ENCODE results near the gene ACAP3.

Gene ACAP3

DNA sequence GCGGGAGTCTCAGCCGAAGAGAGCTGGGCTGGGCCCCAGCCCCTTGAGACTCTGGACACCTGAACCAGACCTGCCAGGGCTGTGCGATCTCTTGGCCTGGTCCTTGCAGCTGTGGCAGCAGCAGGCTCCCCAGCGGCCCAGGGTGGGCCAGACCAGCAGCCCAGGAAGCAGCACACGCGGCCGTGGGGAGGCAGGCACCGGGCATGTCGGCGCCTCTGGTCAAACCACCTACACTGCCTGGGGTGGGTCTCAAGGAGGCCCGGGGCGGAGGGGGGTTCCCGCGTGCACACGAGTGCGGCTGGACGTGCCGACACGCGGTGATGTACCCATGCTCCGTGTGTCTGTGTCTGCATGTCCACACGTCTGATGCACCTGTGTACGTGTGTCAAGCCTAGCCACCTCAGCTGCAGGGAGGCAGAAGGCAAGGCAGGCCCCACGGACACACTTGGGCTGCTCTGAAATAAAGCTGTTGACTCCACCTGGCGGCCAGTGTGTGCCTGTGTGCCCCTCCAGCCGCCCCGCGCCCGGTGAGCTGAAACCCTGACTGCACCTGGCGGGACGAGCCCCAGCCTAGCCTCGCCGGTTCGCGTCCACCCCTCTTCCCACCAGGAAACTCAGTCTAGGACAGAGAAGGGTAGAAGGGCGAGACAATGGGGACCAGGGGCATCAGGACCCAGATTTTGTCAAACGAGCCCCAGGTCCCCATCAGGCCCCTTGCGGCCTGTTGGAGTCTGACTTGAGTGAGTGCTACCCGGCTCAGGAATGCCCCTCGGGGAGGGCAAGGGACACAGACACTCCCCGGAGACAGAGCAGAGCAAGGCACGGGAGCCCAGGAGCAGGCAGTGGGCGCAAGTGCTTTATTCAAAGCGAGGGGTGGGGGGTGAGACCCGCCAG is 15.9 kb downstream of the ACAP3 start:
- TF ChIP-seq SNAI2 (CRISPR knock-in tag; IDR thresholded peaks at IDR 0.05) (no peak), TOX (CRISPR knock-in tag; IDR thresholded peaks at IDR 0.05; ENCODE audit: borderline replicate concordance) (no peak), OSR1 (CRISPR knock-in tag; IDR thresholded peaks at IDR 0.05) (no peak), ZNF70 (CRISPR knock-in tag; IDR thresholded peaks at IDR 0.05) (no peak), GLIS3 (CRISPR knock-in tag; IDR thresholded peaks at IDR 0.05) (no peak)
- TF ChIP-seq, protein P1, sequence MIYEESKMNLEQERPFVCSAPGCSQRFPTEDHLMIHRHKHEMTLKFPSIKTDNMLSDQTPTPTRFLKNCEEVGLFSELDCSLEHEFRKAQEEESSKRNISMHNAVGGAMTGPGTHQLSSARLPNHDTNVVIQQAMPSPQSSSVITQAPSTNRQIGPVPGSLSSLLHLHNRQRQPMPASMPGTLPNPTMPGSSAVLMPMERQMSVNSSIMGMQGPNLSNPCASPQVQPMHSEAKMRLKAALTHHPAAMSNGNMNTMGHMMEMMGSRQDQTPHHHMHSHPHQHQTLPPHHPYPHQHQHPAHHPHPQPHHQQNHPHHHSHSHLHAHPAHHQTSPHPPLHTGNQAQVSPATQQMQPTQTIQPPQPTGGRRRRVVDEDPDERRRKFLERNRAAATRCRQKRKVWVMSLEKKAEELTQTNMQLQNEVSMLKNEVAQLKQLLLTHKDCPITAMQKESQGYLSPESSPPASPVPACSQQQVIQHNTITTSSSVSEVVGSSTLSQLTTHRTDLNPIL (CRISPR knock-in tag; IDR thresholded peaks at IDR 0.05; ENCODE audit: low read depth): no peak
- TF ChIP-seq, protein P2, sequence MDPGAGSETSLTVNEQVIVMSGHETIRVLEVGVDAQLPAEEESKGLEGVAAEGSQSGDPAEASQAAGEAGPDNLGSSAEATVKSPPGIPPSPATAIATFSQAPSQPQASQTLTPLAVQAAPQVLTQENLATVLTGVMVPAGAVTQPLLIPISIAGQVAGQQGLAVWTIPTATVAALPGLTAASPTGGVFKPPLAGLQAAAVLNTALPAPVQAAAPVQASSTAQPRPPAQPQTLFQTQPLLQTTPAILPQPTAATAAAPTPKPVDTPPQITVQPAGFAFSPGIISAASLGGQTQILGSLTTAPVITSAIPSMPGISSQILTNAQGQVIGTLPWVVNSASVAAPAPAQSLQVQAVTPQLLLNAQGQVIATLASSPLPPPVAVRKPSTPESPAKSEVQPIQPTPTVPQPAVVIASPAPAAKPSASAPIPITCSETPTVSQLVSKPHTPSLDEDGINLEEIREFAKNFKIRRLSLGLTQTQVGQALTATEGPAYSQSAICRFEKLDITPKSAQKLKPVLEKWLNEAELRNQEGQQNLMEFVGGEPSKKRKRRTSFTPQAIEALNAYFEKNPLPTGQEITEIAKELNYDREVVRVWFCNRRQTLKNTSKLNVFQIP (CRISPR knock-in tag; IDR thresholded peaks at IDR 0.05; ENCODE audit: borderline replicate concordance, low read depth): no peak
- ATAC-seq: peak; percentile 87

DNA sequence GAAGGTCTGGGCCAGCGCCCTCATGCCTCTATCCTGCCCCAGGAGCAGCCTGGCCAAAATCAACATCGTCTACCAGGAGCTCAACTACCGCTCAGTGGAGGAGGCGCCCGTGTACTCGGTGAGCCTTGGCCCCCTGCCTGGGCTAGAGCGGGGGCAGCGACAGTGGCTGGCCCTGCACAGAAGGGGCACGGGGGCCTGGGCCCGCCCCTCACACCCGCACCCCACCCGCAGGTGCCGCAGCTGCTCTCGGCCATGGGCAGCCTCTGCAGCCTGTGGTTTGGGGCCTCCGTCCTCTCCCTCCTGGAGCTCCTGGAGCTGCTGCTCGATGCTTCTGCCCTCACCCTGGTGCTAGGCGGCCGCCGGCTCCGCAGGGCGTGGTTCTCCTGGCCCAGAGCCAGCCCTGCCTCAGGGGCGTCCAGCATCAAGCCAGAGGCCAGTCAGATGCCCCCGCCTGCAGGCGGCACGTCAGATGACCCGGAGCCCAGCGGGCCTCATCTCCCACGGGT is 16.7 kb downstream of the ACAP3 start:
- no peak for TF ChIP-seq ARNTL (CRISPR knock-in tag; IDR thresholded peaks at IDR 0.05; ENCODE audit: borderline replicate concordance, low read depth)
- TF ChIP-seq, protein P3, sequence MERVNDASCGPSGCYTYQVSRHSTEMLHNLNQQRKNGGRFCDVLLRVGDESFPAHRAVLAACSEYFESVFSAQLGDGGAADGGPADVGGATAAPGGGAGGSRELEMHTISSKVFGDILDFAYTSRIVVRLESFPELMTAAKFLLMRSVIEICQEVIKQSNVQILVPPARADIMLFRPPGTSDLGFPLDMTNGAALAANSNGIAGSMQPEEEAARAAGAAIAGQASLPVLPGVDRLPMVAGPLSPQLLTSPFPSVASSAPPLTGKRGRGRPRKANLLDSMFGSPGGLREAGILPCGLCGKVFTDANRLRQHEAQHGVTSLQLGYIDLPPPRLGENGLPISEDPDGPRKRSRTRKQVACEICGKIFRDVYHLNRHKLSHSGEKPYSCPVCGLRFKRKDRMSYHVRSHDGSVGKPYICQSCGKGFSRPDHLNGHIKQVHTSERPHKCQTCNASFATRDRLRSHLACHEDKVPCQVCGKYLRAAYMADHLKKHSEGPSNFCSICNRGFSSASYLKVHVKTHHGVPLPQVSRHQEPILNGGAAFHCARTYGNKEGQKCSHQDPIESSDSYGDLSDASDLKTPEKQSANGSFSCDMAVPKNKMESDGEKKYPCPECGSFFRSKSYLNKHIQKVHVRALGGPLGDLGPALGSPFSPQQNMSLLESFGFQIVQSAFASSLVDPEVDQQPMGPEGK (CRISPR knock-in tag; IDR thresholded peaks at IDR 0.05; ENCODE audit: borderline replicate concordance): no peak
- TF ChIP-seq OSR1 (CRISPR knock-in tag; IDR thresholded peaks at IDR 0.05): no peak
- no peak for TF ChIP-seq ZC3H10 (CRISPR knock-in tag; IDR thresholded peaks at IDR 0.05)
- no peak for TF ChIP-seq ESRRG (CRISPR knock-in tag; IDR thresholded peaks at IDR 0.05)
- no peak for TF ChIP-seq PPARA (CRISPR knock-in tag; IDR thresholded peaks at IDR 0.05; ENCODE audit: borderline replicate concordance)
- TF ChIP-seq, protein P4, sequence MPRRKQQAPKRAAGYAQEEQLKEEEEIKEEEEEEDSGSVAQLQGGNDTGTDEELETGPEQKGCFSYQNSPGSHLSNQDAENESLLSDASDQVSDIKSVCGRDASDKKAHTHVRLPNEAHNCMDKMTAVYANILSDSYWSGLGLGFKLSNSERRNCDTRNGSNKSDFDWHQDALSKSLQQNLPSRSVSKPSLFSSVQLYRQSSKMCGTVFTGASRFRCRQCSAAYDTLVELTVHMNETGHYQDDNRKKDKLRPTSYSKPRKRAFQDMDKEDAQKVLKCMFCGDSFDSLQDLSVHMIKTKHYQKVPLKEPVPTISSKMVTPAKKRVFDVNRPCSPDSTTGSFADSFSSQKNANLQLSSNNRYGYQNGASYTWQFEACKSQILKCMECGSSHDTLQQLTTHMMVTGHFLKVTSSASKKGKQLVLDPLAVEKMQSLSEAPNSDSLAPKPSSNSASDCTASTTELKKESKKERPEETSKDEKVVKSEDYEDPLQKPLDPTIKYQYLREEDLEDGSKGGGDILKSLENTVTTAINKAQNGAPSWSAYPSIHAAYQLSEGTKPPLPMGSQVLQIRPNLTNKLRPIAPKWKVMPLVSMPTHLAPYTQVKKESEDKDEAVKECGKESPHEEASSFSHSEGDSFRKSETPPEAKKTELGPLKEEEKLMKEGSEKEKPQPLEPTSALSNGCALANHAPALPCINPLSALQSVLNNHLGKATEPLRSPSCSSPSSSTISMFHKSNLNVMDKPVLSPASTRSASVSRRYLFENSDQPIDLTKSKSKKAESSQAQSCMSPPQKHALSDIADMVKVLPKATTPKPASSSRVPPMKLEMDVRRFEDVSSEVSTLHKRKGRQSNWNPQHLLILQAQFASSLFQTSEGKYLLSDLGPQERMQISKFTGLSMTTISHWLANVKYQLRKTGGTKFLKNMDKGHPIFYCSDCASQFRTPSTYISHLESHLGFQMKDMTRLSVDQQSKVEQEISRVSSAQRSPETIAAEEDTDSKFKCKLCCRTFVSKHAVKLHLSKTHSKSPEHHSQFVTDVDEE (CRISPR knock-in tag; IDR thresholded peaks at IDR 0.05): no peak
- TF ChIP-seq, protein P1 (CRISPR knock-in tag; IDR thresholded peaks at IDR 0.05; ENCODE audit: low read depth): no peak
- TF ChIP-seq, protein P2 (CRISPR knock-in tag; IDR thresholded peaks at IDR 0.05; ENCODE audit: borderline replicate concordance, low read depth): no peak
- no peak for TF ChIP-seq CSDC2 (CRISPR knock-in tag; IDR thresholded peaks at IDR 0.05)
- TF ChIP-seq ZFP3 (CRISPR knock-in tag; IDR thresholded peaks at IDR 0.05): no peak
- TF ChIP-seq ZNF565 (CRISPR knock-in tag; conservative IDR thresholded peaks at IDR 0.05; ENCODE audit: low read depth): no peak
- TF ChIP-seq TOX (CRISPR knock-in tag; IDR thresholded peaks at IDR 0.05; ENCODE audit: borderline replicate concordance): no peak
- peak; percentile 21 for ATAC-seq

DNA sequence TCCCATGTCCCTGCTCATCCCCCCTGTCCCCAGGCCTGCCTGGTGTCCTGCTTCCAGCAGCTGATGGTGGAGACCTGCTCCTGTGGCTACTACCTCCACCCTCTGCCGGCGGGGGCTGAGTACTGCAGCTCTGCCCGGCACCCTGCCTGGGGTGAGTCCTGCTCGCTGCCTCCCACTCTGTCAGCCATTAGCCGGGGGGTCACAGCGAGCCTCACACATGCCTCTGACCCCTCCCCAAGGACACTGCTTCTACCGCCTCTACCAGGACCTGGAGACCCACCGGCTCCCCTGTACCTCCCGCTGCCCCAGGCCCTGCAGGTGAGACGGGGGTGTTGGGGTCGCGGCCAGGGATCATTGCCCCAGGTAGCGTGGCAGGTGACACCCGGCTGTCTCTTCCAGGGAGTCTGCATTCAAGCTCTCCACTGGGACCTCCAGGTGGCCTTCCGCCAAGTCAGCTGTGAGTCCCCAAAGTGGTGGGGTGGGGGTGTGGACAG is 17.4 kb downstream of the ACAP3 start:
- peak; percentile 58 for ATAC-seq
- TF ChIP-seq ZNF8 (CRISPR knock-in tag; IDR thresholded peaks at IDR 0.05) (no peak), SNAI2 (CRISPR knock-in tag; IDR thresholded peaks at IDR 0.05) (no peak), ZC3H10 (CRISPR knock-in tag; IDR thresholded peaks at IDR 0.05) (no peak), ESRRG (CRISPR knock-in tag; IDR thresholded peaks at IDR 0.05) (no peak), ZNF565 (CRISPR knock-in tag; conservative IDR thresholded peaks at IDR 0.05; ENCODE audit: low read depth) (no peak), ARNTL (CRISPR knock-in tag; IDR thresholded peaks at IDR 0.05; ENCODE audit: borderline replicate concordance, low read depth) (no peak), PPARA (CRISPR knock-in tag; IDR thresholded peaks at IDR 0.05; ENCODE audit: borderline replicate concordance) (no peak)
- TF ChIP-seq, protein P1 (CRISPR knock-in tag; IDR thresholded peaks at IDR 0.05; ENCODE audit: low read depth): no peak
- TF ChIP-seq, protein P3 (CRISPR knock-in tag; IDR thresholded peaks at IDR 0.05; ENCODE audit: borderline replicate concordance): no peak
- TF ChIP-seq, protein P2 (CRISPR knock-in tag; IDR thresholded peaks at IDR 0.05; ENCODE audit: borderline replicate concordance, low read depth): no peak
